ENCODE results near the gene FNDC3B.

DNA sequence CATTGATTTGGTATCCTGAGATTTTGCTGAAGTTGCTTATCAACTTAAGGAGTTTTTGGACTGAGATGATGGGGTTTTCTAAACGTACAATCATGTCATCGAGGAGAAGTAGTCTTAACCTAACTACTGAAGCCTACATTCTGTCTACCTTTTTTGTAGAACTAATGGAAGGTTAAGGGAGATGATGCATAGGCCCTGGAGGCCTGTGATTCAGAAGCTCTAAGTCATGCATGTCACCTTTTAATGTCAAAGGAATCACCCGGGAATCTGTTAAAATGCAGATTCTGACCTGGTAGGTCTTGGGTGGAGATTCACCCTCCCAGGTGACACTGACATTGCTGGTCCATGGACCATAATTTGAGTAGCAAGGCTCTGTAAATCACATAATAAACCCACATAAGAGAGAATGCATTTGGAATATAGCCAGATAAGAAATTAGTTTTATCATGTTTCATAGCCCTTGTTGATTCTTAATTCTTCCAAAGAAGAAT, 344.0 kb downstream of the FNDC3B start:
- TF ChIP-seq GABPA (IDR thresholded peaks at IDR 0.05 in 1 of 2, conservative IDR thresholded peaks at IDR 0.05 in 1 of 2) (no peak), TAF1 (conservative IDR thresholded peaks at IDR 0.05) (no peak), RXRA (IDR thresholded peaks at IDR 0.05) (no peak), JUND (IDR thresholded peaks at IDR 0.05) (no peak), RAD21 (IDR thresholded peaks at IDR 0.05) (no peak)
- TF ChIP-seq, protein P1, sequence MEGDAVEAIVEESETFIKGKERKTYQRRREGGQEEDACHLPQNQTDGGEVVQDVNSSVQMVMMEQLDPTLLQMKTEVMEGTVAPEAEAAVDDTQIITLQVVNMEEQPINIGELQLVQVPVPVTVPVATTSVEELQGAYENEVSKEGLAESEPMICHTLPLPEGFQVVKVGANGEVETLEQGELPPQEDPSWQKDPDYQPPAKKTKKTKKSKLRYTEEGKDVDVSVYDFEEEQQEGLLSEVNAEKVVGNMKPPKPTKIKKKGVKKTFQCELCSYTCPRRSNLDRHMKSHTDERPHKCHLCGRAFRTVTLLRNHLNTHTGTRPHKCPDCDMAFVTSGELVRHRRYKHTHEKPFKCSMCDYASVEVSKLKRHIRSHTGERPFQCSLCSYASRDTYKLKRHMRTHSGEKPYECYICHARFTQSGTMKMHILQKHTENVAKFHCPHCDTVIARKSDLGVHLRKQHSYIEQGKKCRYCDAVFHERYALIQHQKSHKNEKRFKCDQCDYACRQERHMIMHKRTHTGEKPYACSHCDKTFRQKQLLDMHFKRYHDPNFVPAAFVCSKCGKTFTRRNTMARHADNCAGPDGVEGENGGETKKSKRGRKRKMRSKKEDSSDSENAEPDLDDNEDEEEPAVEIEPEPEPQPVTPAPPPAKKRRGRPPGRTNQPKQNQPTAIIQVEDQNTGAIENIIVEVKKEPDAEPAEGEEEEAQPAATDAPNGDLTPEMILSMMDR (IDR thresholded peaks at IDR 0.05; ENCODE audit: low read depth, low read length, missing input control): no peak

Measured in liver (tissue), 3 donors.